Cardiac muscle cell (in vitro differentiated cells and primary cell): Measurements from ENCODE around the gene PCYT1B. TPM values are rescaled to one million over a fixed set of nuclear protein-coding genes. Genes with fewer than 3 reads are reported as not detected.

Experiments
- DNase-seq, 2 donors: peaks; one replicate each; pipeline versions ENCODE4 v3.0.0 to v3.0.0-alpha.2; 2010 to 2017; ENCODE audit warnings: low read depth in 1 of 2, low spot score in 1 of 2
- H3K27ac ChIP-seq: fragments of 200-600 bp; sonication (generic); 2 replicates; pipeline ENCODE4 v1.5.1; 2016
- H3K27me3 ChIP-seq: fragments of 200-600 bp; sonication (generic); 2 replicates; pipeline ENCODE4 v1.6.0; 2016; ENCODE audit warnings: control low read depth
- H3K36me3 ChIP-seq: fragments of 200-600 bp; sonication (generic); 2 replicates; pipeline ENCODE4 v1.5.1; 2016; ENCODE audit warnings: control low read depth
- H3K4me1 ChIP-seq: fragments of 200-600 bp; sonication (generic); 2 replicates; pipeline ENCODE4 v1.8.1; 2017; ENCODE audit warnings: low read depth, mild to moderate bottlenecking, mixed run types
- H3K4me3 ChIP-seq: fragments of 200-600 bp; sonication (generic); 2 replicates; pipeline ENCODE4 v1.5.1; 2016; ENCODE audit warnings: mild to moderate bottlenecking
- H3K9me3 ChIP-seq: fragments of 200-600 bp; sonication (generic); 2 replicates; pipeline ENCODE4 v1.5.1; 2017; ENCODE audit warnings: low read depth, mild to moderate bottlenecking, control low read depth
- polyA plus RNA-seq: library from polyadenylated mRNA; unstranded; fragments of >200 nt; fragmentation: Nextera tagmentation; extraction: Ambion mirVana; gene quantifications from 2 replicates; pipeline ENCODE4 v1.2.1, GENCODE V29; 2016
- total RNA-seq: library from RNA; depleted of rRNA; stranded (reverse); fragments of >200 nt; gene quantifications from 2 replicates; pipeline ENCODE4 v1.2.3, GENCODE V29; 2016
- TF ChIP-seq, protein P1 (sequence below): IDR thresholded peaks from 2 replicates; pipeline ENCODE4 v1.5.1; 2012; ENCODE audit warnings: low read depth, mild to moderate bottlenecking, low read length

Gene PCYT1B
- total and polyA plus RNA-seq, 2 experiments from 2014 or later = 25.5 to 37.4 TPM

DNA sequence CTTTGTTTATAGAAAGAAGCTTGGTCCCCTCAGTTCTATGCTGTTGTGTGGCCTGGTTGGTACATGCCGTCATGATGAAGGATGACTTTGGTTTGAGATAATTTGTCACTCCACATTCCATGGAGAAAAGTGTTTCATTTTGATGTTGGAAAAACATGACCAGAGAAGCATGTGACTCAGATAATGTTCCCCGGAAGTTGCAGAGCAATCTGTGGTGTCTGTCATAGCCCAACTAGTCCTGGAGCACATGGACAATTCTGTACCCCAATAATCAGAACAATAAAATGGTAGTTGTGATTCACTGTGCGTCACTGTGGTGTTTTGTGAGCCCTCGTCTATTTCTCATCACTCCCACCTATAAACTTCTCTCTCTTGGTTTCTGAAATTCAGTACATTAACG lies 97.0 kb downstream of the PCYT1B start:
- no peak overlapping the region for H3K27ac ChIP-seq
- no peak overlapping the region for H3K4me3 ChIP-seq
- TF ChIP-seq, protein P1, sequence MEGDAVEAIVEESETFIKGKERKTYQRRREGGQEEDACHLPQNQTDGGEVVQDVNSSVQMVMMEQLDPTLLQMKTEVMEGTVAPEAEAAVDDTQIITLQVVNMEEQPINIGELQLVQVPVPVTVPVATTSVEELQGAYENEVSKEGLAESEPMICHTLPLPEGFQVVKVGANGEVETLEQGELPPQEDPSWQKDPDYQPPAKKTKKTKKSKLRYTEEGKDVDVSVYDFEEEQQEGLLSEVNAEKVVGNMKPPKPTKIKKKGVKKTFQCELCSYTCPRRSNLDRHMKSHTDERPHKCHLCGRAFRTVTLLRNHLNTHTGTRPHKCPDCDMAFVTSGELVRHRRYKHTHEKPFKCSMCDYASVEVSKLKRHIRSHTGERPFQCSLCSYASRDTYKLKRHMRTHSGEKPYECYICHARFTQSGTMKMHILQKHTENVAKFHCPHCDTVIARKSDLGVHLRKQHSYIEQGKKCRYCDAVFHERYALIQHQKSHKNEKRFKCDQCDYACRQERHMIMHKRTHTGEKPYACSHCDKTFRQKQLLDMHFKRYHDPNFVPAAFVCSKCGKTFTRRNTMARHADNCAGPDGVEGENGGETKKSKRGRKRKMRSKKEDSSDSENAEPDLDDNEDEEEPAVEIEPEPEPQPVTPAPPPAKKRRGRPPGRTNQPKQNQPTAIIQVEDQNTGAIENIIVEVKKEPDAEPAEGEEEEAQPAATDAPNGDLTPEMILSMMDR = no peak
- no peaks in the 10 kb centered on the region for H3K36me3 ChIP-seq
- H3K9me3 ChIP-seq = no peaks in the 10 kb centered on the region
- DNase-seq = no peak
- no peaks in the 10 kb centered on the region for H3K4me1 ChIP-seq
- no peaks in the 10 kb centered on the region for H3K27me3 ChIP-seq

DNA sequence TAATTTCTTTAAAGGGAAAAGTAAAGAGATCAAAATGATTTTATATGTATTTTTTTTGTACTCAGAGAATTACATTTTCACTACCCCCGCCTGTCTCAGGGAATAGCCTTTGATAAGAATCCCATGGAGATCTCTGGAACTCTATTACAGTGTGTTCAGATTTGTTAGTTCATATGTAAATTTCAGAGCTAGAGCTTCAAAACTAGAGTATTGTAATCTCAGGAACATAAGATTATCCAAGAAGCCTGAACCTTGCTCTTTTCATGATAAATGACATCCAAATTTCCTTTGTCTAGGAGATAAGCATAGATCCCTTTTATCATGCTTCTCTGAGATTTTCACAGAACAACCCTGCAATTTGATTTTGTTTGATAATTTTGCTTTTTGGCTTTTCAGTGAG lies 99.2 kb downstream of the PCYT1B start:
- no peaks in the 10 kb centered on the region for H3K4me1 ChIP-seq
- no peaks in the 10 kb centered on the region for H3K27me3 ChIP-seq
- no peaks in the 10 kb centered on the region for H3K36me3 ChIP-seq
- no peaks in the 10 kb centered on the region for H3K9me3 ChIP-seq
- TF ChIP-seq, protein P1 = no peak
- H3K27ac ChIP-seq = no peak overlapping the region
- DNase-seq = no peak
- no peak overlapping the region for H3K4me3 ChIP-seq

DNA sequence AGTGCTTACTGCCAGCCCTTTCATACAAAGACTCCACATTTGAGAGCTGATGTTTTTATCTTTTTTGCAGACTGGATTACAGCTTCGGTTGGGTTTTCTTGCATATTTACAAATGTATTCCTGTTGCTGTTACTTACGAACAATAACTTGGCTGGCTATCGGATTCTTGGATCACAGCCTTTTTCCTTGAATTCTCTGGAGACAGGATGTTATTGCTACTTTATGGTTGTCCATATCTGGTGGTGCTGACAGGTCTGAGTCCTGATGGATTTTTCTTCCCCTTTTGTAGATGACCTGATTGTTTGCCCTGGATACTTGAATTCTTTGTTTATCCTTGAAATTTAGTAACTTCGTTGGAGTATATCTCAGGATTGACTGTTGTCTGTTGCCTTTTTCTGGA lies 104.4 kb downstream of the PCYT1B start:
- H3K36me3 ChIP-seq = peaks cover 10% of the 10 kb centered on the region
- DNase-seq = peak in 1 of 2 donors; percentile 45
- TF ChIP-seq, protein P1 = no peak
- no peaks in the 10 kb centered on the region for H3K9me3 ChIP-seq
- no peak overlapping the region for H3K4me3 ChIP-seq
- H3K27me3 ChIP-seq = no peaks in the 10 kb centered on the region
- H3K4me1 ChIP-seq = no peaks in the 10 kb centered on the region
- H3K27ac ChIP-seq = no peak overlapping the region

DNA sequence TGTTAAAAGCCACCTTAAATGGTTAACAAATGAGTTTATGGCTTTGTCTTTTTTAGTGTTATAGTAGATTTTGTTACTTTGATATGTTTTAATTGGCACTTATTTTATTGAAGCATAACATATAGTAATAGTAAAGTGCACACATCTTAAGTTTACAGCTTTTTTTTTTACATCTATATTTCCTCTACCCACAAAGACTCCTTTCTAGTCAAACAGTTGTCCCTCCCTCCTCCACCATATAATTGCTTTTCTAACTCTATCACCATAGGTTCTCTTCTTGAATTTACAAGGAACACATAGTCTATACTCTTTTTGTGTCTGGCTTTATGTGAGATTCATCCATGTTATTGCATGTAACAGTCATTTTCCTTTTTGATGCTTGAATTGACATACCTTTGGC lies 110.6 kb downstream of the PCYT1B start:
- H3K4me1 ChIP-seq = no peaks in the 10 kb centered on the region
- DNase-seq = no peak

DNA sequence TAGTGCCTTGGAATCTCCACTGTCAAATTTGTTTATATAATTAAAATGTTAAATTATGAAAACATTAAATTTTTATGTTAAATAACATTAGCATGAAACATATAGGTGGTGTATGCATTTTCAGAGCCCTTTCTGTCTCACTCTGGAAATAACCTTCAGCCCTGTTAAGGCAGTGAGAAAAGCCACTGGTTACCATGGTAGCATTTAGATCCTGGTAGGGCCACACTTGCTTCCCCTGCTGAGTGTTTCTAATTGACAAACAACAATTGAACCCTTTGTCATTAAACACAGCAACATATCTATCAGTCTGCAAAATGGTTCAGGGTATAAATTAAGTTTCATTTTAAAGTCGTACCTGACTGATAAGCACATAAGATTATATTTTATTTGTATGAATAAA lies 118.5 kb downstream of the PCYT1B start:
- Histone ChIP-seq H3K36me3 (peaks cover 54% of the 10 kb centered on the region), H3K9me3 (no peaks in the 10 kb centered on the region), H3K4me1 (no peaks in the 10 kb centered on the region), H3K4me3 (no peak overlapping the region), H3K27ac (no peak overlapping the region), H3K27me3 (no peaks in the 10 kb centered on the region)
- DNase-seq = no peak
- TF ChIP-seq, protein P1 = no peak

More for the DNA sequence above, 110.6 kb downstream of the PCYT1B start:
- Histone ChIP-seq H3K36me3 (peaks cover 36% of the 10 kb centered on the region), H3K27ac (no peak overlapping the region), H3K27me3 (no peaks in the 10 kb centered on the region), H3K4me3 (no peak overlapping the region), H3K9me3 (no peaks in the 10 kb centered on the region)
- TF ChIP-seq, protein P1 = no peak

DNA sequence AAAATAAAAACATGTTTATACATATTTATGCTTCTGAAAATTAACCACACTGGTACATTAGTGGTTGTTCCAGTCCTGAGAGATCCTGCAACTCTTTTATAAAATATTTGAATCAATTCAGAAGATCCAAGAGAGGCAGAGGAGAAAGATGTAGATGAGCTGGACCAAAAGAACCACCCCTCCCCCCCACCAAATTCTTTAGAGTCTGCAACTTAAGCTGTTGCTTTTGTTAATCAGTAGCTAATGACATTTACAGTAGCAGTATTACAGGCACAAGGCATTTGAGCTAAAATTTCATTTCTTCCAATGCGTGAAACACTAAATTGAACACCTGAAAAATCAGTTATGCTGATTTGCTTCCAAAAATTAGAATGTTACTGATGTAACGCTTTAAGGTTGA lies 120.5 kb downstream of the PCYT1B start:
- H3K9me3 ChIP-seq = no peaks in the 10 kb centered on the region
- no peaks in the 10 kb centered on the region for H3K4me1 ChIP-seq
- peaks cover 45% of the 10 kb centered on the region for H3K36me3 ChIP-seq
- H3K27ac ChIP-seq = no peak overlapping the region
- no peak for DNase-seq
- H3K4me3 ChIP-seq = no peak overlapping the region
- no peaks in the 10 kb centered on the region for H3K27me3 ChIP-seq
- TF ChIP-seq, protein P1 = no peak
